Testis (tissue), 2 donors: ENCODE results near the gene SMAD3.

Experiments used
- POLR2A ChIP-seq: fragments of 450-650 bp; IDR thresholded peaks from one replicate; pipeline ENCODE4 v1.6.1; 2017; ENCODE audit warnings: antibody characterized with exemption, mild to moderate bottlenecking, moderate library complexity
- TF ChIP-seq, protein P1 (sequence below), 3 experiments: fragments of 450-650 bp in 2 of 3; fragments of 200-600 bp in 1 of 3; sonication (generic) in 1 of 3; IDR thresholded peaks; one replicate each; pipeline ENCODE4 v1.5.1; 2016 to 2019; ENCODE audit warnings: antibody characterized with exemption in 3 of 3, mild to moderate bottlenecking in 2 of 3, moderate library complexity in 1 of 3

- TF ChIP-seq, protein P1, sequence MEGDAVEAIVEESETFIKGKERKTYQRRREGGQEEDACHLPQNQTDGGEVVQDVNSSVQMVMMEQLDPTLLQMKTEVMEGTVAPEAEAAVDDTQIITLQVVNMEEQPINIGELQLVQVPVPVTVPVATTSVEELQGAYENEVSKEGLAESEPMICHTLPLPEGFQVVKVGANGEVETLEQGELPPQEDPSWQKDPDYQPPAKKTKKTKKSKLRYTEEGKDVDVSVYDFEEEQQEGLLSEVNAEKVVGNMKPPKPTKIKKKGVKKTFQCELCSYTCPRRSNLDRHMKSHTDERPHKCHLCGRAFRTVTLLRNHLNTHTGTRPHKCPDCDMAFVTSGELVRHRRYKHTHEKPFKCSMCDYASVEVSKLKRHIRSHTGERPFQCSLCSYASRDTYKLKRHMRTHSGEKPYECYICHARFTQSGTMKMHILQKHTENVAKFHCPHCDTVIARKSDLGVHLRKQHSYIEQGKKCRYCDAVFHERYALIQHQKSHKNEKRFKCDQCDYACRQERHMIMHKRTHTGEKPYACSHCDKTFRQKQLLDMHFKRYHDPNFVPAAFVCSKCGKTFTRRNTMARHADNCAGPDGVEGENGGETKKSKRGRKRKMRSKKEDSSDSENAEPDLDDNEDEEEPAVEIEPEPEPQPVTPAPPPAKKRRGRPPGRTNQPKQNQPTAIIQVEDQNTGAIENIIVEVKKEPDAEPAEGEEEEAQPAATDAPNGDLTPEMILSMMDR (IDR thresholded peaks at IDR 0.05) = no peak
- TF ChIP-seq POLR2A = no peak
Observed at GRCh38 chr15:67054676-67055075, 10.7 kb upstream of the SMAD3 start.
